ENCODE results near the gene GPC3. TPM values are rescaled to one million over a fixed set of nuclear protein-coding genes. Genes with fewer than 3 reads are reported as not detected.
"Not testable (repeated sequence)": the region's sequence is repeated elsewhere in the genome, so short reads cannot be mapped to it uniquely, and the experiment has no call there.

The GPC3 gene
- total RNA-seq, 2 experiments from 2014 or later, result 0.40 to 0.72 TPM

- Mint-ChIP-seq H3K36me3 (no peaks in the 10 kb centered on the region), H3K27ac (no peak overlapping the region), H3K9me3 (no peaks in the 10 kb centered on the region), H3K4me3 (no peak overlapping the region), H3K27me3 (no peaks in the 10 kb centered on the region), H3K4me1 (no peaks in the 10 kb centered on the region)
- POLR2A ChIA-PET, result no interaction called here
- DNase-seq, result no peak
- ATAC-seq (ENCODE audit: low read depth), result no peak
These were observed 22.3 kb upstream of the GPC3 start for GRCh38 chrX:134007716-134008115.

GRCh38 chrX:134006484-134007161, 21.2 kb upstream of the GPC3 start:
- Mint-ChIP-seq H3K4me3 (no peak overlapping the region), H3K4me1 (no peaks in the 10 kb centered on the region), H3K36me3 (no peaks in the 10 kb centered on the region), H3K27me3 (no peaks in the 10 kb centered on the region), H3K9me3 (no peaks in the 10 kb centered on the region), H3K27ac (no peak overlapping the region)
- POLR2A ChIA-PET, result no interaction called here
- ATAC-seq (ENCODE audit: low read depth), result no peak
- no peak for DNase-seq

DNA sequence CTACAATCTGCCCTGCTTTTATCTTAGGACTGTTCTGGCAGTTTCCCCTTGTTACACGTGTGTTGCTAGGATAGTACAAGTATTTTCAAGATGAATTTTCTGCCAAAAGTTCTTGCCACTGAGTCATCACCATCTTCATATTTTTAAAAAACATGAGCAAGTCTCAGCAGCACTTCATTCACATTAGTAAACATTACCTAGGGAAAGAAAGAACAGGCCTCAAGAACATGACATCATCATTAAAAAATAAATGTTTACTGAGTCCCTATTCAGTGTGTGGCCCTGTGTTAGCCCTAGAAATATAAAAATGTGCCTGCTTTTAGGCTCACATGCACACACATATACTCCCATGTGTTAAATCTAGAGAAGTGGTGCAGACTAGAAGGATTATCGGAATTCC, 18.7 kb upstream of the GPC3 start:
- H3K36me3 Mint-ChIP-seq, result no peaks in the 10 kb centered on the region
- H3K27ac Mint-ChIP-seq, result no peak overlapping the region
- H3K27me3 Mint-ChIP-seq, result no peaks in the 10 kb centered on the region
- POLR2A ChIA-PET, result no interaction called here
- H3K4me3 Mint-ChIP-seq, result no peak overlapping the region
- no peak for DNase-seq
- ATAC-seq (ENCODE audit: low read depth), result no peak
- no peaks in the 10 kb centered on the region for H3K4me1 Mint-ChIP-seq
- H3K9me3 Mint-ChIP-seq, result no peaks in the 10 kb centered on the region

DNA sequence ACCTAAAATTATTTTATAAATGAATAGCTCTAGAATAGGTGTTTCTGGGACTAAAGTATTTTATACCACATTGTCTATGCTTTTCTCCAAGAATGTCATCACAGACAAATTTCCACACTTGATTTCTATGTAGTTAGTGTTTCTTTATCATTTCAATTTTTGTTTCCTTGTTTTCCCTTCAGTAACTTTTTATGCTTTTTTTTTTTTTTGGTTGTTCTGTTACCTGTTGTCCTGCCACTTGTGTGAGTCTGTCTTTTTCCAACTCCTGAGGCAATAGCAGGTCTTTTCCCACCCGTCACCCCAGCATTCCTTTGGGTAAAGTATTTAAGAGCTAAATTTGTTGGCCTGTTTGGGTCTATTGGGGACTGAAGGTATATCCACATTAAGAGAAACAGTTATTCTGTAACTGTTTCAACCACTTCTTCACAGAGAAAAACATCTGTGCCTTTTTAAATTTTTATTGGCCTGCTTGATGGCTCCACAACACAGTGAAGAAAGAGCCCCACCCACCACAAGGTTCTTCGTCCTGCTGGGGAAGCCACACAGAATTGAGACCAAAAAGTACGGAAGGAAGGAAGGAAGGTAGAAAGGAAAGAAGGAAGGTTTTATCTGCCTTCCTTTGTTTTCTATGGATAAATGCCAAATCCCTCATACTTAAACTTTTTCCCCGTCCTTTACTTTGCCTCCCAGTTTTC, 17.7 kb upstream of the GPC3 start:
- H3K27ac Mint-ChIP-seq, result no peak overlapping the region
- DNase-seq (no peak), ATAC-seq (ENCODE audit: low read depth) (no peak)
- H3K27me3 Mint-ChIP-seq, result no peaks in the 10 kb centered on the region
- H3K9me3 Mint-ChIP-seq, result no peaks in the 10 kb centered on the region
- POLR2A ChIA-PET, result no interaction called here
- H3K36me3 Mint-ChIP-seq, result no peaks in the 10 kb centered on the region
- H3K4me3 Mint-ChIP-seq, result no peak overlapping the region
- H3K4me1 Mint-ChIP-seq, result no peaks in the 10 kb centered on the region

DNA sequence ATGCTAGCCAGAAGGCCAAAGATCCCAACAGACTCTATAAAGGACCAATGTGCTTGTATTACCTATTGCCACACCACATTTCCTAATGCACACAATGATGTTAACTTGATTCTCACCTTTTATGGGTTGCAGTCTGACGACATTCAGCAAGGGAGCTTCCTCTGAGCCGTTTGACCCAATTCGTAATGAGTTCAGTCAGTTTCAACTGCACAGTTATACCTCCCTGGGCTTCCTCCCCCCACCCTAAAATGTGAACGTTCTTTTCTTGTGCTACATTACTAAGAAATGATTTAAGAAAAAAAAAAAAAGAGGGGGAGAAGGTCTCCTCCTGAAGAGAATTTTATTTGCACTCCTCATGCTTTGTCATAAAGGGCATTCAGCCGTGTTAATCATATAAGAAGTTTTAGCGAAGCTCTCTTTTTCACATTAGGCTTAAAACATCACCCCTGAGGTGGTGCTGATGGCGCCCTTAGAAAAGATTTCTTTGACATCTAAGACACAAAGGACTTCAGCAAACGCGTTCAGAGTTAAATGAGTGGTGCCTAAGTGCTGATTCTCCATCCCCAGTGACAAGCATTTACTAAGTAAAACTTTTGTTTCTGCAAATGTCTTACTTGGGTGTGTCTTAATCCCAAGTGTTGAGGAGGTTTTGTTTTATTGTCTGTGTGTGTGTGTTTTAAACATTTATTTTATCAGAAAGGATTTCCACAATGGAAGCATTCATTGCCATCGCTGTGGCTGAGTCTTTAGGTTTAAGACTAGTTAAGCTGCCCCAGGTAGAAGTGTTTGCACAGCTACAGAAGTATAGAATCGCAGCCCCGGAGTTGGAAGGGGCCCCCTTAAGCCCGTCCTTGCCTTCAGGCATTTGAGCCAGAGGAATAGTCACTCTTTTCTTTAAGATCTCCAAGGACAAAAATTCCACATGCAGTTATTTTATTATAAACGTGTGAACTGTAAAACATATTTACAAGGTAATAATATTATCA, 15.2 kb upstream of the GPC3 start:
- ATAC-seq (ENCODE audit: low read depth) (no peak), DNase-seq (no peak)
- H3K4me3 Mint-ChIP-seq, result no peak overlapping the region
- no peaks in the 10 kb centered on the region for H3K36me3 Mint-ChIP-seq
- H3K27ac Mint-ChIP-seq, result no peak overlapping the region
- peaks cover 3% of the 10 kb centered on the region for H3K27me3 Mint-ChIP-seq
- no peaks in the 10 kb centered on the region for H3K9me3 Mint-ChIP-seq
- no peaks in the 10 kb centered on the region for H3K4me1 Mint-ChIP-seq
- POLR2A ChIA-PET, result no interaction called here

DNA sequence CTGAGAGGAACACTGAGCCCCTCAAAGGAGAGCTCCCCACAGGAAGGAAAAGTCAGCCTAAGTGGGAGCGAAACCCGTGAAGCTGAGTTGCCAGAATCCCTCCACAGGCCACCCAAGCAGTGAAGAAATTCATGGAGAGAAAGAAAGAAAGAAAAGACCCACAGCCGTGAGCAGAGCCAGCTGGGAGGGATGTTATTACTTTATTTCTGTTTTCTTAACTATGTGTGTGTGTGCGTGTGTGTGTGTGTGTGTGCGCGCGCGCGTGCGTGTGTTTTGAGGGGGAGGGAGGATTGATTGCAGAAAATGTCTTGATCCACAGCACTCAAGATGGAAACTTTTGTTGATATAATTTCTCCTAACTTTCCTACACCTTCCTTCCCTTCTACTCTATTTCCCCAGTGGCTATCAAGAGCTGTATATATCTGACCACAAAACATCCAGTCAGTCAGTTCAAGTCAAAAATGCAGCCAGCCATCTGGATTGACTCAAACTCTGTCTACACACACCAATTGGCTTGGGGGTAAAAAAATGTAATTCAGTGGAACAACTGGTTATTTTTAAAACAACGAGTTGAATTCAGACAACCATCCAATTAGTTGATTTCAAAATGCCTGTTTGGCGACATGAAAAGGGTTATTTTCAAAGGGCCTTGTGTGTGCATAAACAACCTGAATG, 13.8 kb upstream of the GPC3 start:
- Mint-ChIP-seq H3K27me3 (peaks cover 3% of the 10 kb centered on the region), H3K4me1 (no peaks in the 10 kb centered on the region), H3K4me3 (no peak overlapping the region), H3K9me3 (no peaks in the 10 kb centered on the region), H3K36me3 (no peaks in the 10 kb centered on the region), H3K27ac (no peak overlapping the region)
- ATAC-seq (ENCODE audit: low read depth) (no peak), DNase-seq (no peak)
- POLR2A ChIA-PET, result no interaction called here

GRCh38 chrX:133995759-133996158, 10.4 kb upstream of the GPC3 start:
- Mint-ChIP-seq H3K27me3 (peaks cover 5% of the 10 kb centered on the region), H3K9me3 (no peaks in the 10 kb centered on the region), H3K4me1 (no peaks in the 10 kb centered on the region), H3K4me3 (no peak overlapping the region), H3K36me3 (no peaks in the 10 kb centered on the region), H3K27ac (no peak overlapping the region)
- ATAC-seq (ENCODE audit: low read depth) (no peak), DNase-seq (no peak)
- POLR2A ChIA-PET, result no interaction called here

DNA sequence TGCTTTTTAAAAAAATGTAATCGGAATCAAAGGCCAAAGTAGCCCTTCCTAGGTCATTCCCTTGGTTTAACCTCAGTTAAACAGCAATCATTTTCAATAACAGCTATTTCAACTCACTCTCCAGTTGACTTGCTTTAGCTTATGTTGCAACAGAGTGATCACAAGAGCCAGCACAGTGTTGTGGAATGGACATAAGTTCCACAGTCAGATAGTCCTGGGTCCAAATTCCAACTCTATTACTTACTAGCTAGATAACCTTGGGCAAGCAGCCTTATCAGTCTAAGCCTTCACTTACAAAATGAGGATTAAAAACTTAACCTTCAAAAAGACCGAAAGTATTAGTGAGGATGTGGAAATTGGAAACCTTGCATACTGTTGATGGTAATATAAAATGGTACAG, 9.2 kb upstream of the GPC3 start:
- no peaks in the 10 kb centered on the region for H3K9me3 Mint-ChIP-seq
- no peak for DNase-seq
- no peak for ATAC-seq (ENCODE audit: low read depth)
- peaks cover 5% of the 10 kb centered on the region for H3K27me3 Mint-ChIP-seq
- no peaks in the 10 kb centered on the region for H3K36me3 Mint-ChIP-seq
- no peak overlapping the region for H3K27ac Mint-ChIP-seq
- POLR2A ChIA-PET, result no interaction called here
- no peaks in the 10 kb centered on the region for H3K4me1 Mint-ChIP-seq
- no peak overlapping the region for H3K4me3 Mint-ChIP-seq

DNA sequence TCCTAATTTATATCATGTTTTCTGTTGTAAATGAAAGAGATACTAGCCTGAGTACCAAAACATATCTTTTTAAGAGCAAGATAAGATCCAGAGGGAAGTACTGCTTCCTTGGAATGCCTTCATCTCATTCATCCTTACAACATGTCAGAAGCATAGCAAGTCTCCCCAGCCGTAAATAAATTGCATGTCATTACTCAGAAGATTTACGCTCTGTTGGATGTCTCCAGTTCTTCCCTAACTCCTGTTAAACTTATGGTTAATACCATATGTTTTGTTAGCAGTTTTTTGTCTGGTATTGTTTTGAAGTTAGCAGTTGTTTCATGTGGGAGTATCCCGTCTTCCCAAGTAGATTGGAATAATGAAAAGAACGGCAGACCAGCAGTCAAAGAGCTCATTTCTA, 7.5 kb upstream of the GPC3 start:
- no peak overlapping the region for H3K4me3 Mint-ChIP-seq
- no peaks in the 10 kb centered on the region for H3K4me1 Mint-ChIP-seq
- H3K36me3 Mint-ChIP-seq, result no peaks in the 10 kb centered on the region
- POLR2A ChIA-PET, result no interaction called here
- DNase-seq, result no peak
- peaks cover 5% of the 10 kb centered on the region for H3K27me3 Mint-ChIP-seq
- no peak overlapping the region for H3K27ac Mint-ChIP-seq
- no peak for ATAC-seq (ENCODE audit: low read depth)
- no peaks in the 10 kb centered on the region for H3K9me3 Mint-ChIP-seq

GRCh38 chrX:133991814-133992213, 6.4 kb upstream of the GPC3 start:
- POLR2A ChIA-PET, result no interaction called here
- ATAC-seq (ENCODE audit: low read depth) (no peak), DNase-seq (no peak)
- H3K27ac Mint-ChIP-seq, result no peak overlapping the region
- no peak overlapping the region for H3K4me3 Mint-ChIP-seq
- no peaks in the 10 kb centered on the region for H3K4me1 Mint-ChIP-seq
- peaks cover 5% of the 10 kb centered on the region for H3K27me3 Mint-ChIP-seq
- no peaks in the 10 kb centered on the region for H3K36me3 Mint-ChIP-seq
- no peaks in the 10 kb centered on the region for H3K9me3 Mint-ChIP-seq

DNA sequence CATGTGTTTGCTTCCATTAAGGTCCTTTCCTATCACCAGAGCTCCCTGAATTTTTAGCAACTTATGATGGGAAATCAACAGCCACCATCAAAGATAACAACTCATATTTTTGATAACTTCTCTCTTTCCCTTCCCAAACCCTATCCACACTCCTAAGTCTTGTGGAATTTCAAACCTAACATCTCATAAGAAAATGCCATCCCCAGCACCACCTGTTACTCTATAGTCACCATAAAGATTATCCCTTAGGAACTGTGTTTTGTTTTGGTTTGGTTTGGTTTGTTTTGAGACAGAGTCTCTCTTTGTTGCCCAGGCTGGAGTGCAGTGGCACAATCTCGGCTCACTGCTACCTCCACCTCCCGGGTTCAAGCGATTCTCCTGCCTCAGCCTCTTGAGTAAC, 5.7 kb upstream of the GPC3 start:
- not testable (repeated sequence) for DNase-seq; ATAC-seq (ENCODE audit: low read depth)

GRCh38 chrX:133989993-133990392, 4.6 kb upstream of the GPC3 start:
- no peak overlapping the region for H3K27ac Mint-ChIP-seq
- peaks cover 5% of the 10 kb centered on the region for H3K27me3 Mint-ChIP-seq
- H3K36me3 Mint-ChIP-seq, result no peaks in the 10 kb centered on the region
- H3K4me1 Mint-ChIP-seq, result no peaks in the 10 kb centered on the region
- POLR2A ChIA-PET, result no interaction called here
- ATAC-seq (ENCODE audit: low read depth) (no peak), DNase-seq (no peak)
- no peaks in the 10 kb centered on the region for H3K9me3 Mint-ChIP-seq
- no peak overlapping the region for H3K4me3 Mint-ChIP-seq

More for the DNA sequence above, 5.7 kb upstream of the GPC3 start:
- not testable (repeated sequence) for H3K4me3 Mint-ChIP-seq, H3K27me3 Mint-ChIP-seq, H3K36me3 Mint-ChIP-seq, H3K9me3 Mint-ChIP-seq, H3K4me1 Mint-ChIP-seq, H3K27ac Mint-ChIP-seq
- POLR2A ChIA-PET, result interaction anchor here (0.5 kb wide), 1 partner anchor 381 kb away, joined by 3 read pairs; no protein-coding TSS in a partner anchor

- Mint-ChIP-seq H3K4me1 (no peaks in the 10 kb centered on the region), H3K4me3 (no peak overlapping the region), H3K9me3 (no peaks in the 10 kb centered on the region), H3K27ac (no peak overlapping the region), H3K36me3 (no peaks in the 10 kb centered on the region), H3K27me3 (peaks cover 6% of the 10 kb centered on the region)
- POLR2A ChIA-PET, result no interaction called here
- ATAC-seq (ENCODE audit: low read depth), result no peak
- no peak for DNase-seq
These were observed 4.1 kb upstream of the GPC3 start for GRCh38 chrX:133989490-133989889.

Data from activated naive CD8-positive, alpha-beta T cell treated with anti-CD3 and anti-CD28 coated beads, Interleukin-2, amount 10 ng/mL, durations not matched to agents 7 days and 5 days (primary cell).